Gastrocnemius medialis (tissue), 4 donors: ENCODE measurements around the gene BMERB1. TPM values are rescaled to one million over a fixed set of nuclear protein-coding genes. Genes with fewer than 3 reads are reported as not detected.
A peak's percentile ranks its signal among the peaks of the same experiment; 100 is the strongest.

ENCODE experiments used
- ATAC-seq, 2 donors: fragments of 150-250 bp; one replicate each; pipeline ENCODE4 v1.9.1; 2016
- DNase-seq, 2 donors: peaks; one replicate each; pipeline ENCODE4 v3.0.0-alpha.2; 2019
- H3K27ac ChIP-seq, 4 donors: fragments of 200-600 bp; sonication (generic); 1 replicate in 1 of 4; 2 replicates in 3 of 4; pipeline ENCODE4 v1.5.1; 2016 to 2018; ENCODE audit warnings: mild to moderate bottlenecking in 2 of 4, moderate library complexity in 1 of 4
- H3K27me3 ChIP-seq, 3 donors: fragments of 200-600 bp; sonication (generic) in 2 of 3; 1 replicate in 1 of 3; 2 replicates in 2 of 3; pipeline versions ENCODE4 v1.5.1 to v1.6.0; 2016 to 2019; ENCODE audit warnings: mild to moderate bottlenecking in 1 of 3, moderate library complexity in 1 of 3
- H3K36me3 ChIP-seq, 2 donors: fragments of 200-600 bp; sonication (generic) in 1 of 2; one replicate each; pipeline ENCODE4 v1.5.1; 2017 to 2018
- H3K4me1 ChIP-seq, 2 donors: fragments of 200-600 bp; sonication (generic) in 1 of 2; one replicate each; pipeline ENCODE4 v1.5.1; 2016 to 2017; ENCODE audit warnings: mild to moderate bottlenecking in 2 of 2
- H3K4me3 ChIP-seq, 4 donors: fragments of 200-600 bp; sonication (generic) in 3 of 4; 1 replicate in 1 of 4; 2 replicates in 3 of 4; pipeline ENCODE4 v1.5.1; 2016 to 2019; ENCODE audit warnings: mild to moderate bottlenecking in 2 of 4
- H3K9me3 ChIP-seq, 3 donors: fragments of 200-600 bp; sonication (generic) in 2 of 3; 1 replicate in 1 of 3; 2 replicates in 2 of 3; pipeline ENCODE4 v1.5.1; 2016 to 2019
- POLR2A ChIP-seq, 2 donors: fragments of 450-650 bp; IDR thresholded peaks; one replicate each; pipeline ENCODE4 v1.6.1; 2017; ENCODE audit warnings: antibody characterized with exemption in 2 of 2, mild to moderate bottlenecking in 2 of 2, moderate library complexity in 2 of 2
- in situ Hi-C, 4 donors: fragments of 200-750 bp; cut with MboI; loops; one replicate each; pipeline versions ENCODE4 v1.15.0 to v1.8.0; 2017; ENCODE audit warnings: low sequenced_read_pairs in 4 of 4
- intact Hi-C: fragments of 100-400 bp; cut with DNase I; formaldehyde crosslinking; loops from one replicate; pipeline ENCODE4 v1.15.1; 2023; ENCODE audit warnings: low total_unique reads
- total RNA-seq, 4 donors: library from RNA; depleted of rRNA; stranded (reverse); fragments of >200 nt; gene quantifications; one replicate each; pipeline versions ENCODE4 v1.1.0 to v1.2.3, GENCODE V29; 2016
- TF ChIP-seq, protein P1 (sequence below), 5 experiments: fragments of 450-650 bp in 3 of 5; fragments of 200-600 bp in 2 of 5; sonication (generic) in 2 of 5; IDR thresholded peaks in 4 of 5; conservative IDR thresholded peaks in 1 of 5; 1 replicate in 4 of 5; 2 replicates in 1 of 5; pipeline ENCODE4 v1.5.1; 2016 to 2019; ENCODE audit warnings: antibody characterized with exemption in 5 of 5, mild to moderate bottlenecking in 3 of 5, moderate library complexity in 3 of 5

The BMERB1 gene
- total RNA-seq, 4 donors from 2014 or later = 112 to 392 (median 237) TPM

DNA sequence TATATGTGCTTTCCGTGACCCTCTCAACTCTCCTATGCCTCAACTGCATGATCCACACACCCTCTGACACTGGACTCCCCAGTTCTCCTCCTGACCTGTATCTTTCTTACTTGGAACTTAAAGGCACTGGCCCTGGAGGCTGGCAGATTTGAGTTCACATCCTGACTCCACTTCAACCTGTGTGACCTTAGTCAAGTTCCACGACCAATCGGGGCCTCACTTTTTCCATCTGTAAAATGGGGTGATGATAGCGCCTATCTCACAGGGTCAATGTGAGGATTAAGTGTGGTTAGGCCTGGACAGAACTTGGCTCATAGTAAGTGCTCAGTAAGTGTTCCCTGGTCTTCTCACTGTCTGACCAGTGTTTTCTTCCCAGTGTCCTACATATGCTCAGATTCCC lies 183.5 kb downstream of the BMERB1 start:
- intact Hi-C loops = no loop called here
- in situ Hi-C loops = no loop called here
- TF ChIP-seq, protein P1, sequence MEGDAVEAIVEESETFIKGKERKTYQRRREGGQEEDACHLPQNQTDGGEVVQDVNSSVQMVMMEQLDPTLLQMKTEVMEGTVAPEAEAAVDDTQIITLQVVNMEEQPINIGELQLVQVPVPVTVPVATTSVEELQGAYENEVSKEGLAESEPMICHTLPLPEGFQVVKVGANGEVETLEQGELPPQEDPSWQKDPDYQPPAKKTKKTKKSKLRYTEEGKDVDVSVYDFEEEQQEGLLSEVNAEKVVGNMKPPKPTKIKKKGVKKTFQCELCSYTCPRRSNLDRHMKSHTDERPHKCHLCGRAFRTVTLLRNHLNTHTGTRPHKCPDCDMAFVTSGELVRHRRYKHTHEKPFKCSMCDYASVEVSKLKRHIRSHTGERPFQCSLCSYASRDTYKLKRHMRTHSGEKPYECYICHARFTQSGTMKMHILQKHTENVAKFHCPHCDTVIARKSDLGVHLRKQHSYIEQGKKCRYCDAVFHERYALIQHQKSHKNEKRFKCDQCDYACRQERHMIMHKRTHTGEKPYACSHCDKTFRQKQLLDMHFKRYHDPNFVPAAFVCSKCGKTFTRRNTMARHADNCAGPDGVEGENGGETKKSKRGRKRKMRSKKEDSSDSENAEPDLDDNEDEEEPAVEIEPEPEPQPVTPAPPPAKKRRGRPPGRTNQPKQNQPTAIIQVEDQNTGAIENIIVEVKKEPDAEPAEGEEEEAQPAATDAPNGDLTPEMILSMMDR (IDR thresholded peaks at IDR 0.05 in 4 of 5, conservative IDR thresholded peaks at IDR 0.05 in 1 of 5) = no peak
- no peak for TF ChIP-seq POLR2A (IDR thresholded peaks at IDR 0.05)
- no peak for ATAC-seq
- Histone ChIP-seq H3K27me3 (no peaks in the 10 kb centered on the region), H3K4me1 (peaks cover 25 to 33% of the 10 kb centered on the region in 2 donors), H3K36me3 (peaks cover 6 to 67% of the 10 kb centered on the region in 2 donors), H3K27ac (no peak overlapping the region), H3K4me3 (no peak overlapping the region), H3K9me3 (no peaks in the 10 kb centered on the region)
- no peak for DNase-seq

- DNase-seq (no peak), ATAC-seq (no peak)
- Histone ChIP-seq H3K36me3 (peaks cover 6 to 69% of the 10 kb centered on the region in 2 donors), H3K9me3 (no peaks in the 10 kb centered on the region), H3K27me3 (no peaks in the 10 kb centered on the region), H3K27ac (no peak overlapping the region), H3K4me1 (peaks cover 22 to 29% of the 10 kb centered on the region in 2 donors), H3K4me3 (no peak overlapping the region)
- TF ChIP-seq, protein P1 (IDR thresholded peaks at IDR 0.05 in 4 of 5, conservative IDR thresholded peaks at IDR 0.05 in 1 of 5) = no peak
- TF ChIP-seq POLR2A (IDR thresholded peaks at IDR 0.05) = no peak
- in situ Hi-C loops (no loop called here), intact Hi-C loops (no loop called here)
Observed at GRCh38 chr16:15618392-15618791, 184.0 kb downstream of the BMERB1 start.

DNA sequence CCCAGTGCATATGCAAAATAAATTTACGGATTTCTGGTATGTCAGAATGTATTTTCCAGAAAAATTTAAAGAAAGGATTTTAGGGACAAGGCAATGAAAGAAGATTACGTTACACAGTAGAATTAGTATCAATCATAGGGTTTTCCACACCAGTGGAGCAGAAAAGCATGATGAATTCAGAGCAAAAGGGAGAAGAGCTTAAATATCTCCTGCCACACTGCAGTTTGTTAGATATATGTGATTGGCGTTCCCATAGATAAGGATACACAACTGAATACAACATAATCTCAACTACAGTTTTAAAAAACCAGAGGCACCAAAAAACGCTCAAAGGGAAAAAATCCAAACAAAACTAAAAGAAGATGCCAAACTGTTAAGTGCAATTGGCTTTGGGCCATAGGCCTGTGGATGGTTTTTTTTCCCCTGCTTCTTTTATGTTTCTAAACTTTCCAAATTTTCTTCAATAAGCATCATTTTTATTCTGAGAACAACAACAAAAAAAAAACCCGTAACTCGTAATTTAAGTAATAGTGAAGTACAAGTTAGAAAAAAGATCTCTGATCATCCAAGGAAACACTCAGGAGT lies 186.3 kb downstream of the BMERB1 start:
- peak overlapping the region; percentile 74 to 77 (median 74) for H3K27ac ChIP-seq
- DNase-seq = no peak
- no peaks in the 10 kb centered on the region for H3K9me3 ChIP-seq
- no peak overlapping the region for H3K4me3 ChIP-seq
- in situ Hi-C loops = no loop called here
- H3K27me3 ChIP-seq = no peaks in the 10 kb centered on the region
- TF ChIP-seq, protein P1 (IDR thresholded peaks at IDR 0.05 in 4 of 5, conservative IDR thresholded peaks at IDR 0.05 in 1 of 5) = no peak
- TF ChIP-seq POLR2A (IDR thresholded peaks at IDR 0.05) = no peak
- H3K36me3 ChIP-seq = peaks cover 8 to 75% of the 10 kb centered on the region in 2 donors
- intact Hi-C loops = no loop called here
- H3K4me1 ChIP-seq = peaks cover 22 to 29% of the 10 kb centered on the region in 2 donors
- no peak for ATAC-seq

DNA sequence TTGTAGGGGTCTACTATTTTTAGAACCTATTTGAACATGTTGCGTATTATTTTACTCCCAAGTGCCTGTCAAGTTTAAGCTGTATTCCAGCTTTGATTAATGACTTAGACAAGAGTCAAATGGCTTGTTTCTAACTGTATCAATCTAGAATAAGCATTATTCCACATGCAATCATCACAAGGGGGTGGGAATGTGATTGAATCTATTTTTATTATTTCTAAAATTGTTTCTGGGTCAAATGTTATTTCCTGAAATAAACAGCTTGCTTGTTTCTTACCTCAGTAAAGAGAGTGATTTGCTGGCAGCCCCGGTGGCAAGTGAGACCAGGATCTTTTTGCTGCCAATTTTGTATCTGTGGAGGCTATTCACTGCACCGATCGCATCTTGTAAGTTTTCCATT lies 187.1 kb downstream of the BMERB1 start:
- H3K9me3 ChIP-seq = no peaks in the 10 kb centered on the region
- H3K4me1 ChIP-seq = peaks cover 22 to 29% of the 10 kb centered on the region in 2 donors
- H3K27me3 ChIP-seq = no peaks in the 10 kb centered on the region
- ATAC-seq (peak; percentile 54 to 56), DNase-seq (no peak)
- peak overlapping the region; percentile 74 to 77 (median 74) for H3K27ac ChIP-seq
- peaks cover 6 to 68% of the 10 kb centered on the region in 2 donors for H3K36me3 ChIP-seq
- intact Hi-C loops = no loop called here
- no peak overlapping the region for H3K4me3 ChIP-seq
- in situ Hi-C loops = no loop called here
- TF ChIP-seq POLR2A (IDR thresholded peaks at IDR 0.05) = no peak
- TF ChIP-seq, protein P1 (IDR thresholded peaks at IDR 0.05 in 4 of 5, conservative IDR thresholded peaks at IDR 0.05 in 1 of 5) = no peak

DNA sequence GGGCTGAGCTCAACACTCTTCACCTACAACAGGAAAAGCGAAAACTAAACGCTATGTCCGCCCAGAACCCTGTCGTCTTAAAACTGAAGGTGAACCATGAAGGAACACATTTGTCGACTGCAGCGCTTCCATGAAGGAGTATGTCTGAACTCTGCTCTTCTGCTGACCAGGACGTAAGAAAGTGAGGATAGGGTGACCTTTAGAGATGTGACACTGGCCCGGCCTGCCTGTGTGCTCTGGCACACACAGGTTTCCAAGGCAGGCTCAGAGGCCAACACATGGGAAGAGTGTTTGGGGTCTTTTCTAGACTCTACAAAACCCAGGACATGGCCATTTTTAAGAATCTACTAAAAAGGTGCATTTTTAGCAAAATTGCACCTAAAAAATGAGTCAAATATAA lies 187.5 kb downstream of the BMERB1 start:
- in situ Hi-C loops = no loop called here
- H3K4me3 ChIP-seq = no peak overlapping the region

More for the DNA sequence above, 187.5 kb downstream of the BMERB1 start:
- Histone ChIP-seq H3K36me3 (peaks cover 6 to 64% of the 10 kb centered on the region in 2 donors), H3K4me1 (peaks cover 22 to 29% of the 10 kb centered on the region in 2 donors), H3K27ac (peak overlapping the region; percentile 74 to 77 (median 74)), H3K9me3 (no peaks in the 10 kb centered on the region), H3K27me3 (no peaks in the 10 kb centered on the region)
- DNase-seq (no peak), ATAC-seq (peak; percentile 51 to 73)
- intact Hi-C loops = no loop called here
- no peak for TF ChIP-seq POLR2A (IDR thresholded peaks at IDR 0.05)
- TF ChIP-seq, protein P1 (IDR thresholded peaks at IDR 0.05 in 4 of 5, conservative IDR thresholded peaks at IDR 0.05 in 1 of 5) = no peak
